Measurements from ENCODE around the gene DDN.

DDN gene

GRCh38 chr12:49012739-49013138 lies 13.6 kb upstream of the DDN start:
- TF ChIP-seq GATA3 (IDR thresholded peaks at IDR 0.05; ENCODE audit: low read depth, low read length) (no peak), GATA2 (IDR thresholded peaks at IDR 0.05; ENCODE audit: low read depth, low read length) (no peak)

DNA sequence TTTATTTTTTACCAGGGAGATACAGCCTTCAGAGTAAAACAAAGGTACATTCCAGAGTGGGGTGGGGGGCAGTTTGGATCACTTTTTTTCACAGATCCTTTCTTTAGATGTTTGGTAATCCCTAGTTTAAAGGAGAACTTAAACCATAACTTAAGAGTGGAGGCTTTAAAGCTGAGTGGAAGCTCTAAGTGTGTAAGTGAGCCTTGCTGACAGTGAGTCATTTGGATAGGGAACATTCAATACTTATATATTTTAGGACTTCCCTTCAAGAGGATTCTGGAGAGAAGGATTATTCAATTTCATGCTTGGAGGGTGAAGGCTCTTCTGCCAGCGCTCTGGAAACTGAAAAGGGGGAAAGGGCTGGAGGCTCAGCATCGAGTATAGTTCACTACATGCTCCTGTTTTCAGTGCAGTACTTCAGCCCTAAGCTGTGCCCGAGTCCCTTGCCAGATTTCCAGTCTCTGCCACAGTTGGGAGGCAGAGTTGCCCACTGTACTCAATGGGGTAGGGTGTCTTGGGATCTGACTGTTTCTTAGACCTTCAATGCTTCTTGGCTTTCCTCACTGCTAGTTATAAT lies 11.0 kb upstream of the DDN start:
- TF ChIP-seq GATA3 (IDR thresholded peaks at IDR 0.05; ENCODE audit: low read depth, low read length) (no peak), GATA2 (IDR thresholded peaks at IDR 0.05; ENCODE audit: low read depth, low read length) (no peak)

DNA sequence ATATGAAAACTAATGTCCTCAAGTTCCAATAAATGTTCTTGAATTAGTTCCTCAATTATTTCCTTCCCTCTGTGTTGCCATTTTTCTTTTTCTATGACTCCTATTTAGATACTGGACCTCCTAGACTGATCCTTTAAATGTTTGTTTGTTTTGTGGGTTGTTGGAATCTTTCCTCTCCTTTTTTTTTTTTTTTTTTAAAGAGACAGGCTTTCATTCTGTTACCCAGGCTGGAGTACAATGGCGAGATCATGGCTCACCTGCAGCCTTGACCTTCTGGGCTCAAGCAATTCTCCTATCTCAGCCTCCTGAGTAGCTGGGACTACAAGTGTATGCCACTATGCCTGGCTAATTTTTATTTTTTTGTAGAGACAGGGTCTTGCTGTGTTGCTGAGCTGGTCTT lies 9.8 kb upstream of the DDN start:
- TF ChIP-seq GATA3 (IDR thresholded peaks at IDR 0.05; ENCODE audit: low read depth, low read length), result no peak
- TF ChIP-seq GATA2 (IDR thresholded peaks at IDR 0.05; ENCODE audit: low read depth, low read length), result no peak

DNA sequence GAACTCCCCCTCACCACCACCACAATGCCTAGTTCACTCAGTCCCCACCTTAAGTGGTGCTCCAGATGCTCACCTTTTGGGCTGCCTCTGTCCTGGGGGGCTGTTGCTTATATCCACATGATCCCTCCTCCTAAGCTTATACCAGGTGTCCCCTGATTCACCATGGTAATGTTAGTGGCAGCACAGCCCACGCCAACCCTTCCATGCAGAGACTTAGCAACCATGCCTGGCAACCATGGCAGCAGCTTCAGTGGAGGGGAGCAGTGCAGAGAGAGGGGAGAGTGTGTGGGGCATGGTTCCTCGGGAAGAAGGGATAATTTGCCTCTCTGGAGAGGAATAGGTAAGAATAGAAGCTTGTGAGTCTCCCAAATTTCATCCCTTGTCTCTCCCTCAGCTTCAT lies 1.2 kb upstream of the DDN start:
- TF ChIP-seq GATA2 (IDR thresholded peaks at IDR 0.05; ENCODE audit: low read depth, low read length), result no peak
- TF ChIP-seq GATA3 (IDR thresholded peaks at IDR 0.05; ENCODE audit: low read depth, low read length), result no peak

DNA sequence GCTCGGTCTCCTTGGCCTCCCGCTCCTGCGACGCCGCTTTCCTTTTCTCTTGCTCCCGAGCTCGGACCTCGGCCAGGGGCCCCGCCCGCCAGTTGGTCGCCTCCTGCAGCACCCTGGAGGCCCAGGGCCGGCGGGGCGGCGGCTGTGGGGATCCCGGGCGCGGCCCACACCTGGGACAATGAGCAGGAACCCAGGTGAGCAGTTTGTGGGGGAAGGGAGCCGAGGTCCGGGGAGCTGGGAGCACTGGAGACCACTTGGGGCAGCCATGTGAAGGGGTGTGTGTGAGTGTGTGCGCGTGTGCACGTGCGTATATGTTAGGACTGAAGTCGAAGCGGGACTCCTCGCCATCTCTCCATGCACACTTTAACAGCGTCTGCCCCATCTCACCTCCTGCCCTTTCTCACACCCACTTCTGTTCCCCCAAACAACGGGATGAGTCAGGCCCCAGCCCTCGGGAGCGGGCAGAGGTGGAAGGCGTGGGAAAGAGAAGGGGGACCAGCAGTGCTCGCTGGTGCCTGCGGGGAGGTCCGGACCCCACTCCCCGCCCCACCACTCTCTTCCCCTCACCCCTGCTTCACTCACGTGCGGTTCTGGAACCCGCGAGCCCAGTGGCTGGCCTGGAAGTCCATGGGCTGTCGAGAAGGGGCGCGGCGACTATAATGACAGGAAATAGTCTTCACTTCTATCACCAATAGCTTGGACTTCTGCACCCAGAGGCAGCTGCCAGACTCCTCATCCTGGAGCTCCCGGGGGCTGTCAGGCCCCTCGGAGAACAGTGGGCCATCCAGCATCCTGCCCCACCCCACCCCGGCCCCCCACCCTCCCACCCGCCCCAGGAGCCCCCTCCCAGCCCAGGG lies 450 bp downstream of the DDN start:
- TF ChIP-seq GATA2 (IDR thresholded peaks at IDR 0.05; ENCODE audit: low read depth, low read length), result no peak
- TF ChIP-seq GATA3 (IDR thresholded peaks at IDR 0.05; ENCODE audit: low read depth, low read length), result no peak

GRCh38 chr12:48997719-48998496 lies 1.3 kb downstream of the DDN start:
- no peak for TF ChIP-seq GATA3 (IDR thresholded peaks at IDR 0.05; ENCODE audit: low read depth, low read length)
- TF ChIP-seq GATA2 (IDR thresholded peaks at IDR 0.05; ENCODE audit: low read depth, low read length), result no peak

DNA sequence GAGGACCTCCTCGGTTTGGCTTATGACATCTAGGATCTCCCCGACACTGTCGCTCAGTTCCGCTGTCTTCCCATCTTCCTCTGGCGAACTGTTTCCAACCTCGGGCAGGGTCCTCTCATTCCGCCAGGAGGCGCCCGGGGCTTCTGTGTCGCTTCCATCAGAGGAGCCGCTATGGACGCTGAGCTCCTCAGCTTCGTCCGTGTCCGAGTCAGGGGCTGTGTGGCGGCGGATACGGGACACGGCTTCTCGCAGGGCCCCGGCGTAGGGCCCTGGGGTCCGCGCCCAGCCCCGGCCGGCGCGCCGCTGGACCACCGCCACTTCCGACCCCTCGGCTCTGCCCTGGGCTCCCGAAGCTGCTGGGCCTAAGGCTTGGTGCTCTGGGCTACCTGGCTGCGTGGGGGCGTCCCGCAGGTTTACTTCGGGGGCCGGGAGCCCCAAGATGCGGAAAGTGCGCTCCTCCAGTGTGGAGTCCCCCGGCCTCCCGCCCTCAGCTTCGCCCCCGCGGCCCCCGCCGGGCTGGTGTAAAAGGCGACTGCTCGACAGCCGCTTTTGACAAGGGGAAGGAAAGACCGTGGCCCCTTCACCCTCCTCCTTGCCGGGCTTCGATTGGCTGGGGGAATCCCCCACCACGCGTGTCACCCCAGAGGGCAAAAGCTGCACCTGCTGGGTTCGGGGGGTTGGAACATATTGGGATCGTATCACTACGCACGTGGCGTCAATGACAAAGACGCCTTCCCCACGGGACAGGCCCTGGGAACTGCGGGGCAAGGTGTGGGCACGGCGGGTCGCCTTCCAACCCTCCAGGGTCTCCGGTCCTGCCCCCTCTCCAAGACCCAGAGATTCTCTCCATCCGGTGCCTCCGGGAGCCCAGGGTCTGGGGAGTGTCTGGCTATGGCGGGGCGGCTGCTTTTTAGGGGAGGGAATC lies 2.1 kb downstream of the DDN start:
- TF ChIP-seq GATA2 (IDR thresholded peaks at IDR 0.05; ENCODE audit: low read depth, low read length) (no peak), GATA3 (IDR thresholded peaks at IDR 0.05; ENCODE audit: low read depth, low read length) (no peak)

DNA sequence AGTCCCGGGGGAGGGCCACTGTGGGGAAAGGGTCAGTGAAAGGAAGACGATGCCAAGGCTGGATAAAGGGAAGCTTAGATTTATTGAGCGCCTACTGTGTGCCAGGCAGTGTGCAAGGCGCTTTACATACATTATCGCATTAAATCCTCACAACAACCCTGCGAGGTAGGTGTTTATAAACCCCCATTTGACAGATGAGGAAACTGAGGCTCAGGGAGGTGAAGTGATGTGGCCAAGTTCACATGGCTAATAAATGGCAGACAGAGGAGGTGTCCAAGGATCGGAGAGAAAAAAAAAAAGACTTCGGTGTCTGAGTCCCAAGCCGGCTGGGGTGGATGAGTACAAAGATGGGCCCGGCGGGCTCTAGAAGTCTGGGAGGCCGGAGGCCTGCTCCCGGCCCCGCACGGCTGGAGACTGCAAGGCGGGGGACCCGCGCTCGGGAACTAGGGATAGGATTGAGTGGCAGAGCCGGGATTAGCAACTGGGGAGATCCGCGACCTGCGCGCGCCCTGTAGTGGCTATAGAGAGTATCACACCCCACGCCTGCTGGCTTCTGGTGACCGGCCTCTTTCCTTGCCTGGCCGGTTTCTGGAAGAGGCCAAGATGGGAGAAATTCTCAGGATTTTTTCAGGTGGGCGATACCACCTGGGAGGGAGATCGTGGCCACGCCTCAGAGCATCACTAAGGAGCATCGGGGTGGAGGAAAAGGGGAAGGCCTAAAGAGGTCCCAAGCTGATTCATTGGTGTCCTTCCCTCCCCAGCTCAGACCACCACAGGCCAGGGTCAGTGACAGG lies 3.9 kb downstream of the DDN start:
- TF ChIP-seq GATA2 (IDR thresholded peaks at IDR 0.05; ENCODE audit: low read depth, low read length) (no peak), GATA3 (IDR thresholded peaks at IDR 0.05; ENCODE audit: low read depth, low read length) (no peak)

- TF ChIP-seq GATA3 (IDR thresholded peaks at IDR 0.05; ENCODE audit: low read depth, low read length) (no peak), GATA2 (IDR thresholded peaks at IDR 0.05; ENCODE audit: low read depth, low read length) (no peak)
Observed at GRCh38 chr12:48994224-48995085, 4.7 kb downstream of the DDN start.

GRCh38 chr12:48993787-48994186 lies 5.4 kb downstream of the DDN start:
- no peak for TF ChIP-seq GATA3 (IDR thresholded peaks at IDR 0.05; ENCODE audit: low read depth, low read length)
- no peak for TF ChIP-seq GATA2 (IDR thresholded peaks at IDR 0.05; ENCODE audit: low read depth, low read length)

GRCh38 chr12:48991247-48992050 lies 7.7 kb downstream of the DDN start:
- TF ChIP-seq GATA3 (IDR thresholded peaks at IDR 0.05; ENCODE audit: low read depth, low read length), result no peak
- no peak for TF ChIP-seq GATA2 (IDR thresholded peaks at IDR 0.05; ENCODE audit: low read depth, low read length)

Data from SH-SY5Y (cell line).